Cardiac fibroblast (primary cell): ENCODE results near the gene BNIP3.
"Not testable (repeated sequence)": the region's sequence is repeated elsewhere in the genome, so short reads cannot be mapped to it uniquely, and the experiment has no call there.

Experiments
- DNase-seq, 2 donors: peaks; one replicate each; pipeline versions ENCODE4 v3.0.0 to v3.0.0-alpha.2; 2010; ENCODE audit warnings: low read depth in 2 of 2
- H3K4me3 ChIP-seq, 2 donors: replicated peaks in 1 of 2; 1 replicate in 1 of 2; 2 replicates in 1 of 2; pipeline ENCODE4 v1.5.1; 2011; ENCODE audit warnings: low read depth in 2 of 2, low read length in 2 of 2, mild to moderate bottlenecking in 2 of 2, moderate library complexity in 1 of 2
- TF ChIP-seq, protein P1 (sequence below): IDR thresholded peaks from one replicate; pipeline ENCODE4 v1.5.1; 2011; ENCODE audit warnings: low read depth, mild to moderate bottlenecking, low read length, inconsistent platforms

Gene BNIP3

DNA sequence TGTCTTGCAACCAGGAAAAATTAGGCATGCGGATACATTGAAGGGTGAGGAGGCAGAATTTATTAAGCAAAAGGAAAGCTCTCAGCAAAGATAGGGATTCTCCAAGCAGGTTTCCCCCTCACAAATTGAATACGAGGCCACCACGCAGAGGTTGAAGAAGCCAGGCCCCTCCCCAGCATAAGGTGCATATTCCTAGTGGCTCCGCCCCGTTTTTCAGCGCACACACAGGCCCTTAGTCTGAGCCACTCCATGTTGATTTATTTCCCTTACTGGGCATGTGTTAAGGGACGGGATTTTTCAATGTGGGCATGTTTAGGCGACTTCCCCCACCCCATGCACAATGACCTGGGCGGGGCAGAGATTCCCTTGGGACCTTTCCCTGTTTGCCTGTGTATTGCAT, 56.0 kb downstream of the BNIP3 start:
- H3K4me3 ChIP-seq, result no peak overlapping the region
- DNase-seq, result no peak
- TF ChIP-seq, protein P1, sequence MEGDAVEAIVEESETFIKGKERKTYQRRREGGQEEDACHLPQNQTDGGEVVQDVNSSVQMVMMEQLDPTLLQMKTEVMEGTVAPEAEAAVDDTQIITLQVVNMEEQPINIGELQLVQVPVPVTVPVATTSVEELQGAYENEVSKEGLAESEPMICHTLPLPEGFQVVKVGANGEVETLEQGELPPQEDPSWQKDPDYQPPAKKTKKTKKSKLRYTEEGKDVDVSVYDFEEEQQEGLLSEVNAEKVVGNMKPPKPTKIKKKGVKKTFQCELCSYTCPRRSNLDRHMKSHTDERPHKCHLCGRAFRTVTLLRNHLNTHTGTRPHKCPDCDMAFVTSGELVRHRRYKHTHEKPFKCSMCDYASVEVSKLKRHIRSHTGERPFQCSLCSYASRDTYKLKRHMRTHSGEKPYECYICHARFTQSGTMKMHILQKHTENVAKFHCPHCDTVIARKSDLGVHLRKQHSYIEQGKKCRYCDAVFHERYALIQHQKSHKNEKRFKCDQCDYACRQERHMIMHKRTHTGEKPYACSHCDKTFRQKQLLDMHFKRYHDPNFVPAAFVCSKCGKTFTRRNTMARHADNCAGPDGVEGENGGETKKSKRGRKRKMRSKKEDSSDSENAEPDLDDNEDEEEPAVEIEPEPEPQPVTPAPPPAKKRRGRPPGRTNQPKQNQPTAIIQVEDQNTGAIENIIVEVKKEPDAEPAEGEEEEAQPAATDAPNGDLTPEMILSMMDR, result no peak

- TF ChIP-seq, protein P1, result no peak
- no peak overlapping the region for H3K4me3 ChIP-seq
- no peak for DNase-seq
Measured at GRCh38 chr10:131925011-131925649, 56.6 kb downstream of the BNIP3 start.

GRCh38 chr10:131923038-131923756, 58.5 kb downstream of the BNIP3 start:
- TF ChIP-seq, protein P1, result no peak
- peak in 1 of 2 donors; percentile 33 for DNase-seq
- H3K4me3 ChIP-seq, result no peak overlapping the region

GRCh38 chr10:131921184-131921583, 60.5 kb downstream of the BNIP3 start:
- no peak for DNase-seq
- H3K4me3 ChIP-seq, result no peak overlapping the region
- TF ChIP-seq, protein P1, result no peak

DNA sequence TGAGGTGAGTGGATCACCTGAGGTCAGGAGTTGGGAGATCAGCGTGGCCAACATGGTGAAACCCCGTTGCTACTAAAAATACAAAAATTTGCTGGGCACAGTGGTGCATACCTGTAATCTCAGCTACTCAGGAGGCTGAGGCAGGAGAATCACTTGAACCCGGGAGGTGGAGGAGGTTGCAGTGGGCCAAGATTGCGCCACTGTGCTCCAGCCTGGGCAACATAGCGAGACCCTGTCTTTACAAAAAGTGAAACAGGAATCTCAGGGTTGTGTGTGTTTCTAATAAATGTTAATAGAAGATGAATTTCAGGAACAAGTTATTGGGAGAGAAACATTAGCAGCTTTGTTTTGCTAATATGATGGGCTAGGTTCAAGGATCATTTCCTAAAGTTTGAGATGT, 61.0 kb downstream of the BNIP3 start:
- no peak overlapping the region for H3K4me3 ChIP-seq
- no peak for DNase-seq
- TF ChIP-seq, protein P1, result no peak

GRCh38 chr10:131920151-131920550, 61.6 kb downstream of the BNIP3 start:
- H3K4me3 ChIP-seq, result no peak overlapping the region
- DNase-seq, result no peak
- TF ChIP-seq, protein P1, result no peak

GRCh38 chr10:131919461-131919860, 62.3 kb downstream of the BNIP3 start:
- not testable (repeated sequence) for H3K4me3 ChIP-seq

More at GRCh38 chr10:131919461-131919860, 62.3 kb downstream of the BNIP3 start:
- not testable (repeated sequence) for DNase-seq
